Stomach (tissue), 9 donors: ENCODE measurements around the gene SPSB3. TPM values are rescaled to one million over a fixed set of nuclear protein-coding genes. Genes with fewer than 3 reads are reported as not detected.

ENCODE experiments used
- DNase-seq, 2 donors: peaks; one replicate each; pipeline versions ENCODE4 v3.0.0 to v3.0.0-alpha.2; 2013 to 2019
- H3K27ac ChIP-seq, 5 donors: fragments of 200-600 bp in 4 of 5; sonication (generic) in 4 of 5; one replicate each; pipeline ENCODE4 v1.5.1; 2013 to 2019; ENCODE audit warnings: mild to moderate bottlenecking in 1 of 5, moderate library complexity in 1 of 5
- H3K27me3 ChIP-seq, 3 donors: fragments of 200-600 bp; sonication (generic); one replicate each; pipeline ENCODE4 v1.5.1; 2017 to 2019; ENCODE audit warnings: mixed run types in 1 of 3
- H3K36me3 ChIP-seq, 4 donors: fragments of 200-600 bp; sonication (generic); 1 replicate in 3 of 4; 2 replicates in 1 of 4; pipeline ENCODE4 v1.5.1; 2016 to 2019
- H3K4me1 ChIP-seq, 4 donors: fragments of 200-600 bp; sonication (generic); one replicate each; pipeline ENCODE4 v1.5.1; 2016 to 2019
- H3K4me3 ChIP-seq, 4 donors: fragments of 200-600 bp; sonication (generic) in 3 of 4; one replicate each; pipeline ENCODE4 v1.5.1; 2016 to 2019; ENCODE audit warnings: mild to moderate bottlenecking in 1 of 4
- H3K9me3 ChIP-seq, 4 donors: fragments of 200-600 bp; sonication (generic); one replicate each; pipeline ENCODE4 v1.5.1; 2016 to 2019
- EP300 ChIP-seq: sonication (generic); formaldehyde crosslinking; IDR thresholded peaks from one replicate; pipeline ENCODE4 v1.6.1; 2017; ENCODE audit warnings: antibody characterized with exemption
- POLR2A ChIP-seq, 4 donors: fragments of 450-650 bp; IDR thresholded peaks; one replicate each; pipeline ENCODE4 v1.6.1; 2016; ENCODE audit warnings: antibody characterized with exemption in 4 of 4, control low read depth in 2 of 4, mild to moderate bottlenecking in 1 of 4, moderate library complexity in 1 of 4
- POLR2AphosphoS5 ChIP-seq, 3 donors: sonication (generic); formaldehyde crosslinking; IDR thresholded peaks; one replicate each; pipeline ENCODE4 v1.6.1; 2016; ENCODE audit warnings: antibody characterized with exemption in 3 of 3
- WGBS, 5 donors: extraction: QIAGEN DNeasy Blood & Tissue Kit in 3 of 5; methylation state at CpG; one replicate each; pipeline versions ENCODE4 v1.1.5 to v1.1.7; 2013 to 2018; 5-methylcytosine and 5-hydroxymethylcytosine counted together
- intact Hi-C: fragments of 100-400 bp; cut with DNase I; formaldehyde crosslinking; loops from one replicate; pipeline ENCODE4 v1.15.1; 2023; ENCODE audit warnings: low total_unique reads
- polyA plus RNA-seq, 3 donors: library from polyadenylated mRNA; stranded (reverse); fragments of 200-250 nt; gene quantifications; one replicate each; pipeline ENCODE4 v1.2.3, GENCODE V29; 2013
- total RNA-seq, 5 donors: library from RNA; depleted of rRNA; stranded (reverse); fragments of >200 nt; gene quantifications; one replicate each; pipeline versions ENCODE4 v1.1.0 to v1.2.3, GENCODE V29; 2014 to 2016
- TF ChIP-seq, protein P1 (sequence below), 7 experiments: fragments of 450-650 bp in 4 of 7; fragments of 200-600 bp in 3 of 7; sonication (generic) in 3 of 7; IDR thresholded peaks; one replicate each; pipeline ENCODE4 v1.5.1; 2016 to 2019; ENCODE audit warnings: antibody characterized with exemption in 7 of 7, control low read depth in 2 of 7, mild to moderate bottlenecking in 1 of 7
- donor health status: healthy with polysubstance abuse.
- donor health status: Bipolar disorder and iron deficiency.
- donor health status: healthy.

SPSB3 gene
- total and polyA plus RNA-seq, 8 donors: 22.2 to 186 (median 73.8) TPM

GRCh38 chr16:1772908-1773702, 9.3 kb downstream of the SPSB3 start, which contains the start of gene MRPS34:
Gene MRPS34, minus strand, starts transcription at chr16:1773134. Its CDS starts 15 bp downstream, at chr16:1773119.
- Histone ChIP-seq H3K27me3 (no peaks in the 10 kb centered on the region), H3K4me3 (peak within 1 kb of the TSS; percentile 75 to 98 (median 94)), H3K27ac (peak within 1 kb of the TSS; percentile 92 to 97 (median 95)), H3K4me1 (peaks cover 35 to 62% (median 59%) of the 10 kb centered on the region in 4 donors), H3K36me3 (peaks cover 31 to 53% (median 50%) of the 10 kb centered on the region in 4 donors), H3K9me3 (no peaks in the 10 kb centered on the region)
- intact Hi-C loops: no loop called here
- TF ChIP-seq POLR2AphosphoS5 (IDR thresholded peaks at IDR 0.05) (peak; percentile 70 to 94 (median 72)), EP300 (no peak)
- TF ChIP-seq, protein P1, sequence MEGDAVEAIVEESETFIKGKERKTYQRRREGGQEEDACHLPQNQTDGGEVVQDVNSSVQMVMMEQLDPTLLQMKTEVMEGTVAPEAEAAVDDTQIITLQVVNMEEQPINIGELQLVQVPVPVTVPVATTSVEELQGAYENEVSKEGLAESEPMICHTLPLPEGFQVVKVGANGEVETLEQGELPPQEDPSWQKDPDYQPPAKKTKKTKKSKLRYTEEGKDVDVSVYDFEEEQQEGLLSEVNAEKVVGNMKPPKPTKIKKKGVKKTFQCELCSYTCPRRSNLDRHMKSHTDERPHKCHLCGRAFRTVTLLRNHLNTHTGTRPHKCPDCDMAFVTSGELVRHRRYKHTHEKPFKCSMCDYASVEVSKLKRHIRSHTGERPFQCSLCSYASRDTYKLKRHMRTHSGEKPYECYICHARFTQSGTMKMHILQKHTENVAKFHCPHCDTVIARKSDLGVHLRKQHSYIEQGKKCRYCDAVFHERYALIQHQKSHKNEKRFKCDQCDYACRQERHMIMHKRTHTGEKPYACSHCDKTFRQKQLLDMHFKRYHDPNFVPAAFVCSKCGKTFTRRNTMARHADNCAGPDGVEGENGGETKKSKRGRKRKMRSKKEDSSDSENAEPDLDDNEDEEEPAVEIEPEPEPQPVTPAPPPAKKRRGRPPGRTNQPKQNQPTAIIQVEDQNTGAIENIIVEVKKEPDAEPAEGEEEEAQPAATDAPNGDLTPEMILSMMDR (IDR thresholded peaks at IDR 0.05): peak in 6 of 7 experiments; percentile 10 to 79 (median 66)
- 0 to 2% (median 0%) methylated on average over 26 to 108 of the region's 108 CpGs for WGBS, 5 donors
- DNase-seq: peak; percentile 88 to 95

DNA sequence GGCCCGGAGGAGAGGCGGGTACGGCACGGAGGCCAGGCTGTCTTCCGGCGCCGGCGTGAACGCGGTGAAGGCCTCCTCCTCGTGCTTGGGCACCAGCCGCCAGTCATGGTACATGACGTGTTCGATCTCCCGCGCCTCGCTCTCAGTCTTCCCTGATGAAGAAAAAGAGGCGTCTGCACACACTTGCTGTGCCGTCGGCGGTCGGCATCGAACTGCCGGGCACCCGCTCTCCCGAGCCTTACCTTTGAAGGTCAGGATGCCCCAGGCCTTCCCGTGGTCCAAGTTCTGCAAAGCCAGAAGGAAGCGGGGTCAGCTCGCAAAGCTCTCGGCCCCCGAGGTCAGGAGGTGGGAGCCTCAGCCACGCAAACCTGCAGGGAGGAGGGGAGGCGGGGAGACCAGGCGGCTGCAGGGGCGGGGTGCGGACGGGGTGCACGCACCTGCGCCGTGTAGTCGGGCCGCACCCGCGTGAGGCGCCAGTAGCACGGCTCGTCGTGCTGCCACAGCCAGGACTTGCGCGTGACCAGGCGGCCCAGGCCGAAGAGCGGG, 9.9 kb downstream of the SPSB3 start, which contains the start of gene EME2:
Gene EME2, plus strand, starts transcription at position 449 of the 546 bp plus-strand sequence. CDS start 418 bp downstream, outside the sequence.
- Histone ChIP-seq H3K4me3 (peak within 1 kb of the TSS; percentile 75 to 98 (median 94)), H3K27ac (peak within 1 kb of the TSS; percentile 92 to 97 (median 95)), H3K27me3 (no peaks in the 10 kb centered on the region), H3K4me1 (peaks cover 35 to 62% (median 55%) of the 10 kb centered on the region in 4 donors), H3K9me3 (no peaks in the 10 kb centered on the region), H3K36me3 (peaks cover 34 to 53% (median 50%) of the 10 kb centered on the region in 4 donors)
- 0 to 3% (median 1%) methylated on average over 16 to 53 of the region's 53 CpGs for WGBS, 5 donors
- TF ChIP-seq POLR2AphosphoS5 (IDR thresholded peaks at IDR 0.05) (no peak), EP300 (no peak), POLR2A (IDR thresholded peaks at IDR 0.05) (no peak)
- TF ChIP-seq, protein P1 (IDR thresholded peaks at IDR 0.05): no peak
- DNase-seq: no peak
- intact Hi-C loops: no loop called here

- peaks cover 32 to 53% (median 50%) of the 10 kb centered on the region in 4 donors for H3K36me3 ChIP-seq
- H3K27ac ChIP-seq: peak overlapping the region; percentile 92 to 97 (median 95)
- H3K9me3 ChIP-seq: no peaks in the 10 kb centered on the region
- DNase-seq: no peak
- 4 to 10% (median 6%) methylated on average over 17 to 22 of the region's 22 CpGs for WGBS, 5 donors
- TF ChIP-seq, protein P1 (IDR thresholded peaks at IDR 0.05): no peak
- TF ChIP-seq POLR2A (IDR thresholded peaks at IDR 0.05): no peak
- TF ChIP-seq POLR2AphosphoS5 (IDR thresholded peaks at IDR 0.05): no peak
- TF ChIP-seq EP300: no peak
- H3K4me3 ChIP-seq: peak overlapping the region; percentile 75 to 98 (median 94)
- H3K27me3 ChIP-seq: no peaks in the 10 kb centered on the region
- intact Hi-C loops: no loop called here
- H3K4me1 ChIP-seq: peaks cover 35 to 62% (median 55%) of the 10 kb centered on the region in 4 donors
These were observed 10.5 kb downstream of the SPSB3 start for GRCh38 chr16:1771864-1772361.

DNA sequence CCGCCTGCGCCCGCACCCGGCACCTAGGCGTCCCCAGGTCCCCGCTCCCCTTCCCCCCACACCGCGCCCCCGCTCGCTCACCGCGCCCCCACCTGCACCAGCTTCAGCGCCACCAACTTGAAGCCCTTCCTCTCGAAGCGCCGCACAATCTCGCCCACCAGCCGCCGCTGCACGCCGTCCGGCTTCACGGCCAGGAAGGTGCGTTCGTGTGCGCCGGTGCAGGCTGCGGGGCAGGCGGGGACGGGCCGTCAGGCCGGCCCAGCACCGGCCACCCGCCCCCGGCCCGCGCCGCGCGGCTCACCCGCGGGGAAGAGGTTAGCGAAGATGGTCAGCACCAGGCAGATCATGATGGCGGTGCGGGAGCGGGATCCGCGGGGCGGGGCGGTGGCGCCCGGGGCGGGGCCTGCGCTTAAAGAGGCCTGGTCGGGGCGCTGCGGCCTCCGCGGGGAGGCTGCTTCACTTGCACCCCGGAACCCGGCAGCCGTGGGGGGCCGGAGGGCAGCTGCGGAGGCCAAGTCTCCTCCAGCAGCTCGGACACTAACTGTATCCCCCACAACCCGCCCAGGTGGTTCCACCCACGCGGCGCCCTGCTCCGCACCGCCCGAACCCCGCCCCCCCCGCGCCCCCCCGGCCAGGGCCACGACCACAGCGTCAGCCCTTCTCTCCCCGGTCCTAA, 11.0 kb downstream of the SPSB3 start, which contains the start of gene NME3:
Gene NME3, minus strand, starts transcription at position 356 of the 676 bp plus-strand sequence. Its CDS starts 9 bp downstream, at position 347.
- peak; percentile 81 to 89 for DNase-seq
- Histone ChIP-seq H3K27me3 (no peaks in the 10 kb centered on the region), H3K4me3 (peak within 1 kb of the TSS; percentile 75 to 98 (median 94)), H3K9me3 (no peaks in the 10 kb centered on the region), H3K36me3 (peaks cover 33 to 53% (median 50%) of the 10 kb centered on the region in 4 donors), H3K4me1 (peaks cover 35 to 62% (median 55%) of the 10 kb centered on the region in 4 donors), H3K27ac (peak within 1 kb of the TSS; percentile 92 to 97 (median 95))
- no peak for TF ChIP-seq POLR2A (IDR thresholded peaks at IDR 0.05)
- peak in 1 of 3 donors; percentile 21 for TF ChIP-seq POLR2AphosphoS5 (IDR thresholded peaks at IDR 0.05)
- WGBS, 5 donors: 0 to 1% (median 1%) methylated on average over 20 to 79 of the region's 79 CpGs
- intact Hi-C loops: no loop called here
